SK-N-SH treated with all-trans-retinoic acid at 6 μM for 48 hours (cell line): ENCODE measurements around the gene PER1.

Experiments used
- ATAC-seq: fragments of 200-7000 bp; cut with Tn5 transposase; 3 replicates; pipeline ENCODE4 v1.9.1; 2020; ENCODE audit warnings: mild to moderate bottlenecking, moderate library complexity
- ARNTL ChIP-seq: fragments of 450-650 bp; formaldehyde crosslinking; IDR thresholded peaks from 2 replicates; pipeline ENCODE4 v1.5.0; 2020; ENCODE audit warnings: low read depth, mild to moderate bottlenecking, moderate library complexity, borderline replicate concordance
- BACH2 ChIP-seq: fragments of 250-450 bp; sonication (Bioruptor Pico); IDR thresholded peaks from 2 replicates; pipeline ENCODE4 v1.9.0; 2021; ENCODE audit warnings: mild to moderate bottlenecking, borderline replicate concordance
- CSDC2 ChIP-seq: fragments of 250-450 bp; sonication (Bioruptor Pico); IDR thresholded peaks from 2 replicates; pipeline ENCODE4 v1.5.0; 2020; ENCODE audit warnings: mild to moderate bottlenecking, moderate library complexity
- CSRNP3 ChIP-seq: fragments of 250-450 bp; sonication (Bioruptor Pico); IDR thresholded peaks from 2 replicates; pipeline ENCODE4 v1.5.1; 2021; ENCODE audit warnings: mild to moderate bottlenecking, moderate library complexity
- GLIS3 ChIP-seq: fragments of 250-450 bp; sonication (Bioruptor Pico); IDR thresholded peaks from 2 replicates; pipeline ENCODE4 v1.5.0; 2020; ENCODE audit warnings: mild to moderate bottlenecking, moderate library complexity
- ISL1 ChIP-seq: fragments of 250-450 bp; sonication (Bioruptor Pico); IDR thresholded peaks from 2 replicates; pipeline ENCODE4 v2.1.2; 2022; ENCODE audit warnings: mild to moderate bottlenecking, moderate library complexity
- OSR1 ChIP-seq: fragments of 250-450 bp; sonication (Bioruptor Pico); IDR thresholded peaks from 2 replicates; pipeline ENCODE4 v1.8.0; 2022; ENCODE audit warnings: moderate library complexity, mild to moderate bottlenecking, inconsistent platforms
- PPARA ChIP-seq: fragments of 250-450 bp; sonication (Bioruptor Pico); IDR thresholded peaks from 2 replicates; pipeline ENCODE4 v1.5.0; 2020; ENCODE audit warnings: mild to moderate bottlenecking, borderline replicate concordance
- RARB ChIP-seq: fragments of 250-450 bp; sonication (Bioruptor Pico); IDR thresholded peaks from 2 replicates; pipeline ENCODE4 v1.8.0; 2021; ENCODE audit warnings: mild to moderate bottlenecking, moderate library complexity
- TCF4 ChIP-seq: fragments of 250-450 bp; sonication (Bioruptor Pico); IDR thresholded peaks from 2 replicates; pipeline ENCODE4 v1.8.0; 2021; ENCODE audit warnings: mild to moderate bottlenecking, moderate library complexity, borderline replicate concordance
- TOX ChIP-seq: fragments of 250-450 bp; sonication (Bioruptor Pico); IDR thresholded peaks from 2 replicates; pipeline ENCODE4 v1.8.0; 2021; ENCODE audit warnings: mild to moderate bottlenecking, moderate library complexity, borderline replicate concordance
- ZC3H10 ChIP-seq: fragments of 250-450 bp; sonication (Bioruptor Pico); IDR thresholded peaks from 2 replicates; pipeline ENCODE4 v1.5.1; 2021; ENCODE audit warnings: mild to moderate bottlenecking, moderate library complexity
- ZFP3 ChIP-seq: fragments of 250-450 bp; sonication (Bioruptor Pico); IDR thresholded peaks from 2 replicates; pipeline ENCODE4 v1.5.0; 2020; ENCODE audit warnings: mild to moderate bottlenecking, moderate library complexity
- ZFP30 ChIP-seq: fragments of 450-650 bp; formaldehyde crosslinking; IDR thresholded peaks from 2 replicates; pipeline ENCODE4 v1.5.0; 2022; ENCODE audit warnings: mild to moderate bottlenecking, moderate library complexity
- ZNF565 ChIP-seq: fragments of 450-650 bp; formaldehyde crosslinking; conservative IDR thresholded peaks from 2 replicates; pipeline ENCODE4 v1.5.0; 2020; ENCODE audit warnings: low read depth, mild to moderate bottlenecking, moderate library complexity
- ZNF70 ChIP-seq: fragments of 450-650 bp; formaldehyde crosslinking; IDR thresholded peaks from 2 replicates; pipeline ENCODE4 v1.5.0; 2020; ENCODE audit warnings: mild to moderate bottlenecking, moderate library complexity
- ZNF8 ChIP-seq: fragments of 450-650 bp; formaldehyde crosslinking; IDR thresholded peaks from 2 replicates; pipeline ENCODE4 v1.5.0; 2020; ENCODE audit warnings: mild to moderate bottlenecking, moderate library complexity
- TF ChIP-seq, protein P1 (sequence below): fragments of 250-450 bp; sonication (Bioruptor Pico); IDR thresholded peaks from 2 replicates; pipeline ENCODE4 v1.5.1; 2020; ENCODE audit warnings: low read depth, mild to moderate bottlenecking, moderate library complexity
- TF ChIP-seq, protein P2 (sequence below): fragments of 250-450 bp; sonication (Bioruptor Pico); IDR thresholded peaks from 2 replicates; pipeline ENCODE4 v1.8.0; 2020; ENCODE audit warnings: mild to moderate bottlenecking, moderate library complexity, borderline replicate concordance
- TF ChIP-seq, protein P3 (sequence below): fragments of 250-450 bp; sonication (Bioruptor Pico); IDR thresholded peaks from 2 replicates; pipeline ENCODE4 v1.8.0; 2021; ENCODE audit warnings: low read depth, mild to moderate bottlenecking, moderate library complexity, borderline replicate concordance
- TF ChIP-seq, protein P4 (sequence below): fragments of 250-450 bp; sonication (Bioruptor Pico); IDR thresholded peaks from 2 replicates; pipeline ENCODE4 v1.5.0; 2020; ENCODE audit warnings: mild to moderate bottlenecking, moderate library complexity

Gene PER1

DNA sequence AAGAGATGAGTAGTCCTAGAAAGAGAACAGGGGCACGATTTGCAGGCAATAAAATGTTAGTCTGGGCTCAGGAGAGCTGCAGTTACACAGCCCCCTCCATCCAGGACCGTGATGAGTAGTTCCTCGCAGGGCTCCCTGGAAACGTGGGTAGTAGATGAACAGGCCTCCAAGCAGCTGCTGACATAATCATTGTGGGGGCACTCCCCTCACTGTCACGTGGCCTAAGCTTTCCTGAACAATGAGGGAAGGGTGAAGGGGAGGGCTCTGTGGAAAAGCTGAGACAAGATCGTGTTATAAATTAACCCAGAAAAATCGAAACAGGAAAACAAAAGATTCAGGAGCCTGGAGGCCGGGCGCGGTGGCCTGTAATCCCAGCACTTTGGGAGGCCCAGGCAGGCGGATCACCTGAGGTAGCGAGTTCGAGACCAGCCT is 1.3 kb upstream of the PER1 start:
- ATAC-seq: no peak
- TF ChIP-seq, protein P1, sequence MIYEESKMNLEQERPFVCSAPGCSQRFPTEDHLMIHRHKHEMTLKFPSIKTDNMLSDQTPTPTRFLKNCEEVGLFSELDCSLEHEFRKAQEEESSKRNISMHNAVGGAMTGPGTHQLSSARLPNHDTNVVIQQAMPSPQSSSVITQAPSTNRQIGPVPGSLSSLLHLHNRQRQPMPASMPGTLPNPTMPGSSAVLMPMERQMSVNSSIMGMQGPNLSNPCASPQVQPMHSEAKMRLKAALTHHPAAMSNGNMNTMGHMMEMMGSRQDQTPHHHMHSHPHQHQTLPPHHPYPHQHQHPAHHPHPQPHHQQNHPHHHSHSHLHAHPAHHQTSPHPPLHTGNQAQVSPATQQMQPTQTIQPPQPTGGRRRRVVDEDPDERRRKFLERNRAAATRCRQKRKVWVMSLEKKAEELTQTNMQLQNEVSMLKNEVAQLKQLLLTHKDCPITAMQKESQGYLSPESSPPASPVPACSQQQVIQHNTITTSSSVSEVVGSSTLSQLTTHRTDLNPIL: no peak
- TF ChIP-seq CSDC2 (CRISPR knock-in tag) (no peak), ZC3H10 (CRISPR knock-in tag) (no peak), RARB (CRISPR knock-in tag) (peak; percentile 52; the same call in 1 of the 2 replicates), TCF4 (CRISPR knock-in tag) (no peak)

- TF ChIP-seq ISL1 (CRISPR knock-in tag): no peak
- TF ChIP-seq TCF4 (CRISPR knock-in tag): no peak
- no peak for TF ChIP-seq ARNTL (CRISPR knock-in tag)
- TF ChIP-seq TOX (CRISPR knock-in tag): no peak
- TF ChIP-seq ZNF70: no peak
- TF ChIP-seq CSRNP3 (CRISPR knock-in tag): no peak
- TF ChIP-seq ZNF8 (CRISPR knock-in tag): no peak
- TF ChIP-seq PPARA (CRISPR knock-in tag): no peak
- TF ChIP-seq ZFP30 (CRISPR knock-in tag): no peak
- TF ChIP-seq OSR1: no peak
- TF ChIP-seq, protein P1: no peak
- TF ChIP-seq, protein P2, sequence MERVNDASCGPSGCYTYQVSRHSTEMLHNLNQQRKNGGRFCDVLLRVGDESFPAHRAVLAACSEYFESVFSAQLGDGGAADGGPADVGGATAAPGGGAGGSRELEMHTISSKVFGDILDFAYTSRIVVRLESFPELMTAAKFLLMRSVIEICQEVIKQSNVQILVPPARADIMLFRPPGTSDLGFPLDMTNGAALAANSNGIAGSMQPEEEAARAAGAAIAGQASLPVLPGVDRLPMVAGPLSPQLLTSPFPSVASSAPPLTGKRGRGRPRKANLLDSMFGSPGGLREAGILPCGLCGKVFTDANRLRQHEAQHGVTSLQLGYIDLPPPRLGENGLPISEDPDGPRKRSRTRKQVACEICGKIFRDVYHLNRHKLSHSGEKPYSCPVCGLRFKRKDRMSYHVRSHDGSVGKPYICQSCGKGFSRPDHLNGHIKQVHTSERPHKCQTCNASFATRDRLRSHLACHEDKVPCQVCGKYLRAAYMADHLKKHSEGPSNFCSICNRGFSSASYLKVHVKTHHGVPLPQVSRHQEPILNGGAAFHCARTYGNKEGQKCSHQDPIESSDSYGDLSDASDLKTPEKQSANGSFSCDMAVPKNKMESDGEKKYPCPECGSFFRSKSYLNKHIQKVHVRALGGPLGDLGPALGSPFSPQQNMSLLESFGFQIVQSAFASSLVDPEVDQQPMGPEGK: no peak
- TF ChIP-seq ZNF565 (CRISPR knock-in tag): no peak
- no peak for TF ChIP-seq ZFP3 (CRISPR knock-in tag)
- TF ChIP-seq GLIS3 (CRISPR knock-in tag): no peak
- TF ChIP-seq BACH2 (CRISPR knock-in tag): no peak
- TF ChIP-seq, protein P3, sequence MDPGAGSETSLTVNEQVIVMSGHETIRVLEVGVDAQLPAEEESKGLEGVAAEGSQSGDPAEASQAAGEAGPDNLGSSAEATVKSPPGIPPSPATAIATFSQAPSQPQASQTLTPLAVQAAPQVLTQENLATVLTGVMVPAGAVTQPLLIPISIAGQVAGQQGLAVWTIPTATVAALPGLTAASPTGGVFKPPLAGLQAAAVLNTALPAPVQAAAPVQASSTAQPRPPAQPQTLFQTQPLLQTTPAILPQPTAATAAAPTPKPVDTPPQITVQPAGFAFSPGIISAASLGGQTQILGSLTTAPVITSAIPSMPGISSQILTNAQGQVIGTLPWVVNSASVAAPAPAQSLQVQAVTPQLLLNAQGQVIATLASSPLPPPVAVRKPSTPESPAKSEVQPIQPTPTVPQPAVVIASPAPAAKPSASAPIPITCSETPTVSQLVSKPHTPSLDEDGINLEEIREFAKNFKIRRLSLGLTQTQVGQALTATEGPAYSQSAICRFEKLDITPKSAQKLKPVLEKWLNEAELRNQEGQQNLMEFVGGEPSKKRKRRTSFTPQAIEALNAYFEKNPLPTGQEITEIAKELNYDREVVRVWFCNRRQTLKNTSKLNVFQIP (CRISPR knock-in tag): no peak
- TF ChIP-seq CSDC2 (CRISPR knock-in tag): no peak
- ATAC-seq: no peak
Measured at GRCh38 chr17:8153031-8153451, 837 bp upstream of the PER1 start.

DNA sequence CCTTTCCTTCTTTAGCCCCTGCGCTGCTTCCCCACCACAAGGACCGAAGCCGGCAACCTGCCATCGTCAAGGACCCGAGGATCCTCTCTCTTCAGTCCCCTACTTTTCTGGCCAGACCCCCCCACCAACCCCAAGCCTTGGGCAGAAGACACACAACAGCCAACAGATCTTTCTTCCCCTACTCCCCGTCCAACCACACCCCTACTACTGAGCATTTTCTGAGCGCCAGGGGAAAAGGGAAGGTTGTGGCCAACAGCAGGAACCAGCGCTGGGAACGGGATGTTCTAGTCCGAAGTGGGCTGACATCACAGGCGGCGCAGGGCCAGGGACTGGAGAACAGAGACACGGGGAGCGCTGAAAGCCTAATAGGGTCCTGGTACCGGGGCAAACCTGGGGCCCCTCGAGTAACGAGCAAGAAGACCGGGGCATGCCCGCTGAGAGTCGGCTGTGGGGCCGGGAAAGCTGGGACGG is 528 bp downstream of the PER1 start:
- ATAC-seq: no peak
- TF ChIP-seq, protein P4, sequence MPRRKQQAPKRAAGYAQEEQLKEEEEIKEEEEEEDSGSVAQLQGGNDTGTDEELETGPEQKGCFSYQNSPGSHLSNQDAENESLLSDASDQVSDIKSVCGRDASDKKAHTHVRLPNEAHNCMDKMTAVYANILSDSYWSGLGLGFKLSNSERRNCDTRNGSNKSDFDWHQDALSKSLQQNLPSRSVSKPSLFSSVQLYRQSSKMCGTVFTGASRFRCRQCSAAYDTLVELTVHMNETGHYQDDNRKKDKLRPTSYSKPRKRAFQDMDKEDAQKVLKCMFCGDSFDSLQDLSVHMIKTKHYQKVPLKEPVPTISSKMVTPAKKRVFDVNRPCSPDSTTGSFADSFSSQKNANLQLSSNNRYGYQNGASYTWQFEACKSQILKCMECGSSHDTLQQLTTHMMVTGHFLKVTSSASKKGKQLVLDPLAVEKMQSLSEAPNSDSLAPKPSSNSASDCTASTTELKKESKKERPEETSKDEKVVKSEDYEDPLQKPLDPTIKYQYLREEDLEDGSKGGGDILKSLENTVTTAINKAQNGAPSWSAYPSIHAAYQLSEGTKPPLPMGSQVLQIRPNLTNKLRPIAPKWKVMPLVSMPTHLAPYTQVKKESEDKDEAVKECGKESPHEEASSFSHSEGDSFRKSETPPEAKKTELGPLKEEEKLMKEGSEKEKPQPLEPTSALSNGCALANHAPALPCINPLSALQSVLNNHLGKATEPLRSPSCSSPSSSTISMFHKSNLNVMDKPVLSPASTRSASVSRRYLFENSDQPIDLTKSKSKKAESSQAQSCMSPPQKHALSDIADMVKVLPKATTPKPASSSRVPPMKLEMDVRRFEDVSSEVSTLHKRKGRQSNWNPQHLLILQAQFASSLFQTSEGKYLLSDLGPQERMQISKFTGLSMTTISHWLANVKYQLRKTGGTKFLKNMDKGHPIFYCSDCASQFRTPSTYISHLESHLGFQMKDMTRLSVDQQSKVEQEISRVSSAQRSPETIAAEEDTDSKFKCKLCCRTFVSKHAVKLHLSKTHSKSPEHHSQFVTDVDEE (CRISPR knock-in tag): no peak
- TF ChIP-seq PPARA (CRISPR knock-in tag) (no peak), ZNF565 (CRISPR knock-in tag) (no peak), RARB (CRISPR knock-in tag) (0 out of 2 replicates have a peak, but pooled peaks have one; percentile 4), BACH2 (CRISPR knock-in tag) (no peak), ZFP3 (CRISPR knock-in tag) (no peak), CSRNP3 (CRISPR knock-in tag) (peak; percentile 93; the same call in 1 of the 2 replicates)
- TF ChIP-seq, protein P2: no peak
- TF ChIP-seq, all 23 proteins: peak for 2
